ENCODE measurements around the gene CACNA1B.

The CACNA1B gene

DNA sequence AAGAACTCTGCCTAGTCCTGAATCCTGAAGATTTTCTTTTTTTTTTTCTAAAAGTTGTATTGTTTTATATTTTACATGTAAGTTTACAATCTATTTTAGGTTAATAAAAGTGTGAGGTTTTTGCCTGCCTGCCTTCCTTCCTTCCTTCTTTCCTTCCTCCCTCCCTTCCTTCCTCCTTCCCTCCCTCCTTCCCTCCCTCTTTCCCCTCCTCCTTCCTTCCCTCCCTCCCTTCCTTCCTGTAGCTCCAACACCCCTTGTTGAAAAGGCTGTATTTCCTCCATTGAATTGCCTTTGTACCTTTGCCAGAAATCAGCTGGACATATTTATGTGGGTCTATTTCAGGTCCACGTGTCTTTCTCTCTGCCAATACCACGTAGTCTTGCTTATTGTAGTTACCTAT is 46.6 kb downstream of the CACNA1B start:
- DNase-seq, result no peak

DNA sequence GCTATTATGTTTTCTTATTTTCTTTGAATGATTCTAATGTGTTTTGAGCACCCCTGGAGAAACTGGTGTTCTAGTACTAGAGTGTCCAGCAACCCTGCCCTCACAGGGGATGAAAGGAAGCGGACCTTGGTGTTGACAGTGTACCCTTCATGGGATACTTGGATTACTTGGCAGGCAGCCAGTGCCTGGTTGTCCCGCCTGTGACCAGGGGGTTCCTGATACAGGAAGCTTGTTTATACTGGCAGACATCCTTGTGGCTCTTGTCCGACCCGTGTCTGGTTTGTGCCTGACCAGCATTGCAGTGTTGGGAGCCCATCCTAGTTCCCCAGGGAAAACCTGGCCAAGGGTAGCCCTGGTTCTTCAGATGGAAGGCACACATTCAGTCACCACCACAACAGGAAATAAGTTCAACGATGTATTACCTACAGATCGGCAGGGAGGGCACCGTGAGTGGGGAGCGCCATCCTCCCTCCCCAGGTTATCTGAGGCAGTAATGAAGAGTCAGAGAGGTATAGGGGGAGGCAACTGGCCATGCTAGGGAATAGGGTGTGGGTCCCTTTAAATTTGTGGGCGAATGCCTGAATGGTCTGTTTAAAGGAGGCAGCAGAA is 47.3 kb downstream of the CACNA1B start:
- DNase-seq, result no peak

DNA sequence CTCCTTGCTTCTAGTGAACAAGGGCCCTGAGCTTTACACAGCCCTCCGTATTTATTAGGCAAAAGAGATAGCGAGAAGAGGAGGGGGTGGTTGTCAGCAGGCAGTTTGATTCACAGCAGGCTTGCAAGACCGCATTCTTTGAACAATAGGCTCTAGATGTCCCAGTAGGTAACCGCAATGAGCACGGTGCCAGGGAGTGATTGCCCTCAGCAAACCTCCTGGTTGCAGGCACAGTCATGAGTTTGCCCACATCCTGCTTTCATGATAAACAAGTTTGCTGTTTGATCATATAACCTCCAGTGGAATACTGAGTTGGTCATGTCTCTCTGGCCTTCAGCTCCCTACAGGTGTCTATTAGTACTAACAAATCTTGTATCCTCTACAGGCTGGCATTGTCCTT is 66.1 kb downstream of the CACNA1B start:
- DNase-seq, result no peak

DNA sequence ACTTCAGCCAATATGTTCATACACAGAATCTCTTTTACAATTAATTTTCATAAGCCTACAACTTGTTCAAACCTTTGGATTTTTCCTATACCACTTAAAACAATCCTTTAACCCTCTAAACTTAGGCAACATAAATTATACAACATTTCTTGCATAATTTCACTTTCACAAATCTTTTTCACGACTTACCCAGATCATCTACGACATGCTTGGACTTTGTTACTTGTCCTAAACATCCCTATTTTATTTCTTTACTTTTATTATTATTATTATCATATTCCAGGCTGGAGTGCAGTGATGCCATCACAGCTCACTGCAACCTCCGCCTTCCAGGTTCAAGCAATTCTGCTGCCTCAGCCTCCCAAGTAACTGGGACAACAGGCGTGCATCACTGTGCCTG is 68.0 kb downstream of the CACNA1B start:
- DNase-seq, result no peak

DNA sequence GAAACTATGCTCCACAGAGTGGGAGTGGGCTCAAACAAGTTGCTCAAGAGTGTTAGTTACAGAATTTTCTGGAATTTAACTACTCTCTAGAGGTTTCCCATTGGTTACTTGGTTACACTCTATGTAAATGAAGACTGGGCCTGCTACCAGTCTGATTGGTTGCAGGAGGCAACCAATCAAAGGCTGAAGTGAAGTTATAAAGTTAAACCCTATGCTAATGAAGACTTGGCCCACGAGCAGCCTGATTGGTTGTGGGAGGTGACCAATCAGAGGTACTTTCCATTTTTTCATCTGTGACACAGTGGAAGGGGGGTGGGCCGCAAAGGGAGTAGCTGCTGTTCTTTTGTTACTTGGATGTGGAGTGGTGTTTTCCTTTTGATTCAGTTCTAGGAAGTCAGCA is 69.4 kb downstream of the CACNA1B start:
- no peak for DNase-seq

- DNase-seq, result no peak
Observed at GRCh38 chr9:137948642-137949041, 71.1 kb downstream of the CACNA1B start.

DNA sequence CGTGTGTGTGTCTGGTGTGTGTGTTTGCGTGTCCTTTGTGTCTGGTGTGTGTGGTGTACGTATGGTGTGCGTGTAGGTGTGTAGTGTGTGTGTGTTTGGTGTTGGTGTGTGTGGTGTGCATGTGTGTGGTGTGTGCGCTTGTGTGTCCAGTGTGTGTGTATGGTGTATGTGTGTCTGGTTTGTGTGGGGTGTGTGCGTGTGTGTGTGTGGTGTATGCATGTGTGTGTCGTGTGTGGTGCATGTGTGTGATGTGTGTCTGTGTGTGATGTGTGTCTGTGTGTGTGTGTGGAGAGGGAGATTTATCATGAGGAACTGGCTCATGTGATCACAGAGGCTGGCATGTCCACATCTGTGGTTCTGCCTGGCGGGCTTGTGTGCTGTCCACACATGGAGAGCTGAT is 71.7 kb downstream of the CACNA1B start:
- no peak for DNase-seq

DNA sequence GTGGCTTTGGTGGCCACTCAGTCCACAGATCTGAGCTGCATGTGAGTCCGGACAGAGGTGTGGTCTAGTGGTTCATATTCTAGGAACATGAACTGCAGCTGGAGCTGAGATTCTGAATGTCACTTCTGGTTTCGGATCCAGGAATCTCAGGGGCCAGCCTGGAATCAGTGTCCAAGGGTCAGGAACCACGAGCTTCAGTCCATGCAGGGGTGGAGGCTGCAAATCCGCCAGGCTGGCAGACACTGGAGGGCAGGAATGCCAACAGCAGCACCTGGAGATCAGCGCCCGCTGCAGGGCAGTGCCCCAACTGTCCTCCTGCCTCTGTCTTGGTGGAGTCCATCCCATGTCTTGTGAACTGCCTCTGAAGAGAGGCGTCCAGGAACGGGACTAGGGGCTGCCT is 73.5 kb downstream of the CACNA1B start:
- DNase-seq, result no peak

- DNase-seq, result no peak
Observed at GRCh38 chr9:137951597-137952490, 74.3 kb downstream of the CACNA1B start.

DNA sequence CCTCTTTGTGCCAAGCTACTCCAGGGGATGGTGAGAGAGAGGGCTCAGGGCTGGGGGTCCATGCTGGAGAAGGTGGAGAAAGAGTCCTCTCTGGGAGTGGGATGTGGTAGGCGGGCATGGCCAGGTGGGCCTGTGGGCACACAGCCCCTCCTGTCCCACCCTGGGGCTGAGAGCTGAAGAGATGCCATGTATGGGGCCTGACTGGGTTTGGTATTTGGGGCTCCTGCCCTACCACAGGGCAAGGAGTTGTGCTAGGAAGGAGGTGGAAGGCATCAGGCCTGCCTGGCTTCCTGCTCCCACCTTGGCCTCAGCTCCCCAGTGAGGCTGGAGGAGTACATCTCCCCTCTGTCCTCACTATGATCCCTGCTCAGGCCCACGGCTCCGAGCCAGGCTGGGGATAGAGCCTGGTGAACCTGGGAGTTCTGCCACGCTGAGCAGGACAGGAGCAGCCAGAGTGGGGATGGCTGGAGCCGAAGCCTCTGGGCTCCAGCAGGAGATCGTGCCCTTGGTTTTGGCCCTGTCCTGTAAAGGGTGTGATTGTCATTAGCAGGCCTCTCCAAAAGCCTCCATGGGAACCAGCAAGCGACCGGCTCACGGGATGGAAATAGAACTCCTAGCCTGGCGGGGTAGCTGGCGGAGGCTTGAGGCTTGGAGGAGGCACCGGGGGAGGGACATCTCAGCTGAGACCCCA is 75.5 kb downstream of the CACNA1B start:
- DNase-seq, result no peak

GRCh38 chr9:137953683-137954438 is 76.3 kb downstream of the CACNA1B start:
- DNase-seq, result no peak

DNA sequence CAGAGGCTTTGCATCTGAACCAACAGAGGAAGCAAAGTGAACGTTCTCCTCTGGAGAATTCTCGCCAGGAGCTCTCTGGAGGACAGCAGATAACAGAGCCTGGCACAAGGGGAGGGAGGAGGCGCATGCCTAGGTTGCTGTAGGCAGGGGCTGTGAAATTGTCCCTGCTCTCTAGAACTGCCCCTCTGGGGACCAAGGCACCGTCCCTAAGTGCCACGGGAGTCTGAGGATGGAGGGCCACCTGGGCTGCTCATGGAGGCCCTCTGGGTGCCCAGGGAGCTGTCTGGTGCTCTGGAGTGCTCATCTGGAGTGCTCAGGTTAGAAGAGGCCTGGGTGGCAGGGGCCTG is 77.6 kb downstream of the CACNA1B start:
- DNase-seq, result no peak

DNA sequence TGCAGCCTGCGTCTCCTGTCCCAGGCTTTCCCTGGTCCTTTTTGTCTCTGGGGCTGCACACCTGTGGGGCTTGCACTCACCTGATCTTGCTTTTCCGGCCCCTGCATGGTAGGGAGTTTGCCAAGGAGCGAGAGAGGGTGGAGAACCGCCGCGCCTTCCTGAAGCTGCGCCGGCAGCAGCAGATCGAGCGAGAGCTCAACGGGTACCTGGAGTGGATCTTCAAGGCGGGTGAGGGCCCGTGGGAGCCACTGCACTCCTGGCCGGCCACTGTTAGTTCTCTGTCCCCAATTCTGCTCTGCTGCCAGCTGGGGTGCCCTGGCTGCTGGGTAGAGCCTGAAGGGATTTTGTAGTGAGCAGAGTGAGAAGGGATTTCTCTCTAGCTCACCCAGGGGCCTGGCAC is 78.0 kb downstream of the CACNA1B start:
- DNase-seq, result no peak

GRCh38 chr9:137956039-137956438 is 78.5 kb downstream of the CACNA1B start:
- DNase-seq, result no peak

GRCh38 chr9:137956688-137957385 is 79.3 kb downstream of the CACNA1B start:
- no peak for DNase-seq

GRCh38 chr9:137959641-137960411 is 82.2 kb downstream of the CACNA1B start:
- no peak for DNase-seq

GRCh38 chr9:137960496-137960895 is 82.9 kb downstream of the CACNA1B start:
- DNase-seq, result no peak

GRCh38 chr9:137963525-137963924 is 85.9 kb downstream of the CACNA1B start:
- DNase-seq, result no peak

- no peak for DNase-seq
Observed at GRCh38 chr9:137965177-137965795, 87.7 kb downstream of the CACNA1B start.

- DNase-seq, result no peak
Observed at GRCh38 chr9:137967280-137967953, 89.8 kb downstream of the CACNA1B start.

DNA sequence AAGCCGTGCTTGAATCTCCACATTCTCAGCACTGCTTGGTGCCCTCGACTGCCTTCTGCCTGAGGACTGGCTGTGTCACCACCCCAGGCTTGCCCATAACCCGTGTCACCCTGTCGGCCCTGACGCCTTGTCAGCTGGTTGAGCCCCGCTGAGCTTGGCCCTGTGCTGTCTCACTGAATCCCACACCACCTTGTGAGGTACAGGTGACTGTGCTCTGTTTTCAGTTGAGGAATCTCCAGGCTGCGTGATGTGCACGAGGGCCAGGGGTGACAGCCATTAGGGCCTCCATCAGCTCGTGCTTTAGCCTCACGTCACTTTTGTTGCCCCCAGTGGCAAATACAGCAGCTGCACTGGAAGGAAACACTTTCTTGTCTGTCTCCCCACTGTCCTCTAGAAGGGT is 90.7 kb downstream of the CACNA1B start:
- no peak for DNase-seq
